Erythroblast (primary cell): ENCODE results near the gene CELA2B.

ENCODE experiments used
- GATA1 ChIP-seq: IDR thresholded peaks from 2 replicates; pipeline ENCODE4 v1.6.1; 2011; ENCODE audit warnings: low read depth, mild to moderate bottlenecking, control low read depth, low read length, moderate library complexity
- POLR2A ChIP-seq: IDR thresholded peaks from 2 replicates; pipeline ENCODE4 v1.6.1; 2011; ENCODE audit warnings: mild to moderate bottlenecking, low read length

DNA sequence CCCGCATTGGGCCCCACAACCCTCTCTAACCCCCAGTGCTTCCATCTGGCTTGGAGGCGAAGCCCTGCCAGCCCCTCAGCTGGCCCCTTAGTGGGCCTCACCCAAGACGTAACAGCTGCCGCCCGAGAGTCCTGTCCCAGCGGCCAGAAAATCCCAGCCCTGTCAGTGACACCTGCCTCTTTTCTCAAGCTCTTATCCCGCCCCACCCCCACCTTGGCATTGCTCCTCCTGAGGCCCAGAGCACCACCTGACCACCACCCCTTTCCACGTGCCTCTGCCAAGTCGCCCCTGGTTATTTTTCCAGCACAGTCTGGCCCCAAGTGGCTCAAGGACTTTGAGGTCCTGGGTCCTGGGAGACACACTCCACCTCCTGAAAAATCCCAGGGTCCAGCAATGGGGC is 43.6 kb upstream of the CELA2B start:
- TF ChIP-seq POLR2A, result no peak
- TF ChIP-seq GATA1, result no peak
